Sciatic nerve (tissue), 2 donors: ENCODE measurements around the gene YPEL3. TPM values are rescaled to one million over a fixed set of nuclear protein-coding genes. Genes with fewer than 3 reads are reported as not detected.
A peak's percentile ranks its signal among the peaks of the same experiment; 100 is the strongest.

Experiments used
- ATAC-seq: fragments of 200-7000 bp; cut with Tn5 transposase; one replicate; pipeline ENCODE4 v1.9.1; 2020; ENCODE audit warnings: mild to moderate bottlenecking, moderate library complexity
- DNase-seq: peaks from one replicate; pipeline ENCODE4 v3.0.0-alpha.2; 2020; ENCODE audit warnings: low spot score
- intact Hi-C: fragments of 100-400 bp; cut with DNase I; formaldehyde crosslinking; loops from one replicate; pipeline ENCODE4 v1.14.2; 2022
- total RNA-seq: library from RNA; stranded (reverse); fragmentation: NEBNext Ultra II Directional; extraction: Animal tissue kit (Norgen Biotek cat#: 25700); gene quantifications from one replicate; pipeline ENCODE4 v1.2.1, GENCODE V29; 2021
- donor health status: DM: no; HTN: no; CAD: no.
- donor health status: DM: no; HTN: no; CAD: no.

YPEL3 gene
- total RNA-seq, 1 donor from 2014 or later = 96.4 TPM

DNA sequence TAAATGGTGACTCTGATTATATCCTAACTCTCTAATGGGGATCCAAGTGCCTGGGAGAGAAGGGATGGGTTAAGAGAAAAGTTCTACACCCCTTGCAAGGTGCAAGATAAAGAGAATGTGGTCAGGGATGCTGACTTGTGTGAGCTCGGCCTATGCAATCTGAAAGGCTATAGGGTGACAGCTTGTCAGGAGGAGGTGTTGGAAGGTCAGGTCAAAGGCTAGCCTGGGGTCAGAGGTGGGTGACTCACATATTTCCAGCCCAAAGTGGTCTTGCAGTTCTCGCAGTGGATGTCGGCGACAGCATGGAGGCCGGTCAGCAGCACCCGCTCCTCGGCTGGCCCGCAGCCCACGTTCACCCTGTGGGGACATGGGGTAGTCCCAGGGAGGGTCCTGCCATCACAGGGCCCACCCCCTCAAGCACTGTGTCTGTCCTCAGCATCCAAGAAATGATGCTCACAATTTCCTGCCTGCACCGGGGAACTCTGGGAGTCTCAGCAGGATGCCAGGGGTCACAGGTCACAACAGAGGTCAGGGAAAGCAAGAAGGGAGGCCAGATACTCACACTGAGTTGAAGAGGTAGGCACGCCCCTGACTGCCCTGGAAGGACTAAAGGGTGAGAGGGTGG lies 1.4 kb downstream of the YPEL3 start:
- no peak for DNase-seq
- intact Hi-C loops = loop anchor here (10.0 kb wide), 1 partner anchor 310 kb away; the partner anchor contains the start of gene ZNF771

DNA sequence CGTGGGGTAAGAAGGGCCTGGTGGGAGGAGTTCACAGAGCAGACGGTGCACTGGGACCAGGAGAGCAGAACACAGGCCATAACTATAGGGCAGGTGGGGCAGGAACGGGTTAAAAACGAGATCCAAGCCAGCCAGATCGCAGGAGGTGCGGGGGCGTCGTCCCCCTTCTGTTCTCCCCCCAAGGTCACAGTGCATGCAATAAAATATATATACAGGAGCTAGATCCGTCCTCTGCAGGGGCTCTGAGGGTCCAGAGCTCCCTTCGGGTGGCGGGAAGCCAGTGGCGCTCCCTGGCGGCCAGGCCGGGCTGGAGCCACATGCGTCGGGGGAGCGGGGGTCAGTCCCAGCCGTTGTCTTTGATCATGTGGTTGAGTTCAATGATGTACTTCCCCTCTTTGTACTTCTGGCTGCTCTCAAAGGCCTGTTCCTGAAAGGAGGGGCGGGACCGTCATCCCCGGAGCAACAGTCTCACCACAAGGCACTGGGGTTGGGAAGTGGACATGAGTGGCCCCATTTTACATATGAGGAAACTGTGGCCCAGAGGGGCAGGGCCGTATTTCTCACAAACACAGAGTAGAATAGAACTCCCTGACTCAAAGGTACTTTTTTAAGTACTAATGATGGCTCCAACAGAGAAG lies 3.5 kb downstream of the YPEL3 start:
- DNase-seq (peak; percentile 81), ATAC-seq (peak; percentile 74)
- intact Hi-C loops = loop anchor here (10.0 kb wide), 1 partner anchor 312 kb away; the partner anchor contains the start of gene ZNF771

More for the DNA sequence above, 1.4 kb downstream of the YPEL3 start:
- ATAC-seq = no peak

DNA sequence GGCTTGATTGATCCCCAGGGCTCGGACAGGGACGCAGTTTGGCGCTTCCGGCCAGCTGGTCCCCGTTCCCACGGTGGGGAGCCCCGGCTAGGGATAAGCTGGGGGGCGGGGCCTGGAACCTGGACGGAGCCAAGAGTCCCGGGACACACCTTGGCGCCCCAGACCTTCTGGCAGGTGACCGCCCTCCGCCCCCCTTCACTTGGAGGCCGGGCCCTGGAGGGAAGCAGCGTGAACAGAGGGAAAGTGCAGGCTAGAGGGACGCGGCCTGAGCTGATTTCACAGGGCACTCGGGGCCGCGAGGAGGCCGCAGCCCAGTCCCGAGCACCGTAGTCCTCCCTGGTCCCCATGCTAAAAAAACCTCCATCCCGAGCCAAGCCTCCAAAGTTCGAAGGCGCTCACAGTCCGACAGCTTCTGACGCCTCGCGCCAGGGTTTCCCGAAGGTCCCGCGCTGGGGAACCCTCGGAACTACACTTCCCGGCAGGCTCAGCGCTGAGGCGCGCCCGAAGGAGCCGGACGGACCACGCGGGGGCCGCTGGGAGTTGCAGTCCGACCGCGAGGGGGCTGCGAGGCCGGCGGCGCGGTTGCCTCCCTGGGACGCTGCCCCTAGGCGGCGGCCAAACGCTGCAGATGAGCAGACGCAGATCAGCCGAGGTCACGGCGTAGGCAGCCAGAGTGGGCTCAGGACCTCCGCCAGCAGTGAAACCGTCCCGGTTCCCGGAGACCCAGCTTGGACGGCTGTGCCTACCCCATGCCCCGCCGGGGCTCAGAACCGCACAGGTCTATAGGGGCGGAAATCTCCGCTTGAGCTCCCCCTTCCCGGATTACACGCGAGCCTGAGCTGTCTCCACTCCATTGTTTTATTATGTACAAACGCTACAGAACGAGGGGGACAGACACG lies 4.3 kb downstream of the YPEL3 start, which contains the start of gene TBX6:
TSS of gene TBX6 (minus strand) at position 451 of the 899 bp plus-strand sequence. CDS start 731 bp downstream, outside the sequence.
- ATAC-seq = peak; percentile 93
- intact Hi-C loops = loop anchor here (10.0 kb wide), 1 partner anchor 313 kb away; the partner anchor contains the start of gene ZNF771
- DNase-seq = peak; percentile 94

DNA sequence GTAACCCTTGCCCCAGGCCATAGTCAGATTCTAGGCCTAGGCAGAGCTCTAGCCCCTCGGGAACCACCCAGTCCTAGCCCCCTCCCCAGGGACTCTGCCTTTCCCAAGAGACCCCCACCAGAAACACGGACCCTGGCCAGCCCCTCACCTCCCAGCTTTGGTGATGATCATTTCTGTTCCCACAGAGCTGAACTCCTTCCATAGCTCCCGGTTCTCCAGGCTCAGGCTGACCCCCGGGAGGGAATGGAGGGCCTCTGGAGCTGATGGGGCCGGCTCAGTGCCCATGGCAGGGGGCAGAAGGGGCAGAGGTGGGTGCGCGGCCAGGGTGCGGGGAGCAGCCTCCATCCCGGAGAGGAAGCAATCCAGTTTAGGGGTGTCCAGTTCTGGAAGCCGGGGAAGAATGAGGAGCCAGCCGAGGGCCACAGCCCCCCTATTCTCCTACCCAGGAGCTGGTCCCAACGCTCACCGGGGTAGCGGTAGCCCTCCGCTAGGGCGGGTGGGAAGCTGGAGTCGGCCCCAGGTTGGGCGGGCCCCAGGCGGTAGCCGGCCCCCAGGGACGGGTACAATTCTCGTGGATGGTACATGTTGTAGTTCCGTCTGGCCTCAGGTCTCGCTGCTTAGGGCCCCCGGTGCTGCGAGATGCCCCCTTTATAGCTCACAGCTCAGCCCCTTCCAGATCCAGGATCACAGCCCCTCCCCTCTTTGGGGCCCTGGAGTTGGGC lies 5.2 kb downstream of the YPEL3 start:
- no peak for ATAC-seq
- no peak for DNase-seq

DNA sequence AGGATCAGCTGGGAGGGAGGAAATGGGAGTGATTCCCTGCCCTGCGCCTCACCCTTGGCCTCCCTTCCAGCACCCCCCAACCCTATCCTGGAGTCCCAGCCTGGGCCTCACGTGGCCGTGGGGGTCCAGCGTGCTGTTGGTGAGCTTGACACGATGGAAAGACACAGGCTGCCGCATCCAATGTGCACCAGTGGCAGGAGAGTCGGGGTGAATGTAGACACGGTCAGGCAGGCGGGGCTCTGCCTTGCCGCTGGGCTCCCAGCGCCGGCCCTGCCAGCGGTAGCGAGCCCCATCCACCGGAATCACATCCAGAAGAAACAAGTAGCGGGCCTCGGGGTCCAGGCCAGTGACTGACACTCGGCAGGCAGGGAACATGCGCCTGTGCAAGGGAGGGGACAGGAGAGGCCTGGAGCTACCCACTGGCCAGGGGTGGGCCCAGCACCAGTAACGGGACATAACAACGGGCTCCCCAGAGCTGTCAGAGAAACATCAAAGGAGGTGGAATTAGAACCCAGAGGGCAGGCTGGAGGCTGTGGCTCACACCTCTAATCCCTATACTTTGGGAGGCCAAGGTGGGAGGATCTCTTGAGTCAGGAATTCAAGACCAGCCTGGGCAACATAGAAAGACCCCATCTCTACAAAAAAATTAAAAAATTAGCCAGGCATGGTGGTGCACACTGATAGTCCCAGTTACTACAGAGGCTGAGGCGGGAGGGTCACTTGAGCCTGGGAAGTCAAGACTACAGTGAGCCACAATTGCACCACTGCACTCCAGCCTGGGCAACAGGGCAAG lies 7.0 kb downstream of the YPEL3 start:
- DNase-seq (no peak), ATAC-seq (no peak)
- intact Hi-C loops = no loop called here

More for the DNA sequence above, 5.2 kb downstream of the YPEL3 start:
- intact Hi-C loops = loop anchor here (10.0 kb wide), 1 partner anchor 314 kb away; the partner anchor contains the start of gene ZNF771

DNA sequence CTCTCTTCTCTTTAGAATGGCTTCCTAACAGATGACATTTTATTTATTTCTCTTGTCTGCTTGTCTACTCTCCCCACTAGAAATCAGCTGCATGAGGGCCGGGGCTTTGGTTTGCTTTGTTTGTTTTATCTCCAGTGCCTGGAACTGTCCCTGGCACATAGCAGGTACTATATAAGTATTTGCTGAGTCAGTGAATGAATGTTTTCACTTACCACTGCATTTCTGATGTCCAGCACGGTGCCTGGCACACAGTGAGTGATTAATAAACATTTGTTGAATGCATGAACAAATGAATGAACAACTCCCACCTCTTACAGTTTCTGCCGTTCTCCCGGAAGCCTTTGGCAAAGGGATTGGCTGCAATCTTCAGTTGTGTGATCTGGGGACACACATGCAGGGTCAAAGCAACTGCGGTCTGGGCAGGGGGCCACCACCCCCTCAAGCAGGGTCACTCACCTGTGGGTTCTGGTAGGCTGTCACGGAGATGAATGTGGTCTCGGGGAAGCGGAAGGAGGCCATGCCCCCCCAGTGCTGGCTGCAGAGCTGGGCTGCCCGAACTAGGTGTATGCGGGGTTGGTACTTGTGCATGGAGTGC lies 7.7 kb downstream of the YPEL3 start:
- DNase-seq (no peak), ATAC-seq (no peak)
- intact Hi-C loops = no loop called here

DNA sequence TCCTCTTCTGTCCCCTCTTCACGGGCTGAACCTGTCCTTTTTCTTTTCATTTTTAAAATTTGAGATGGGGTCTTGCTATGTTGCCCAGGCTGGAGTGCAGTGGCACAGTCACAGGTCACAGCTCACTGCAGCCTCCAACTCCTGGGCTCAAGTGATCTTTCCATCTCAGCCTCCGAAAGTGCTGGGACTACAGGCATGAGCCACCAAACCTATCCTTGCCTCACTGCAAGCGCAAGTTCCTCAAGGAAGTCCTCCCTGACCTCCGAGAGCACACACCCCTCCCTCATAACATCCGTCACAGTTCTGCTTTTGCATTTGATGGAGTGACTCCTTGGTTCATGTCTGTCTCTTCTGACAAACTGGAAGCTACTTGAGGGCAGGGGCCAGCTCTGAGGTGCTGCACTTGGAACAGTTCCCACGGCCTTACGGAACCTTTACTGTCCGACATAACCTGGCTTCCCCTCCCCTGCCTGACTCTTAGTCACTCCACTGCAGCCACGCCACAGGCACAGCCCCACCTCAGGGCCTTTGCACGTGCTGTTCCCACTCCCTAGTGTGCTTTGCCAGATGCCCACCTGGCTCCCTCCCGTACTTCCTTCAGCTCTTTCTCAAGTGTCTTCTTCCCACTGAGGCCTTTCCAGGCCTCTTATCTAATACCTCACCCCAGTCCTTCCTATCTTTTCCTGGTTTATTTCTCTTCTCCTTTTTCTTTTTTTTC lies 8.7 kb downstream of the YPEL3 start:
- intact Hi-C loops = no loop called here
- ATAC-seq = no peak
- no peak for DNase-seq

DNA sequence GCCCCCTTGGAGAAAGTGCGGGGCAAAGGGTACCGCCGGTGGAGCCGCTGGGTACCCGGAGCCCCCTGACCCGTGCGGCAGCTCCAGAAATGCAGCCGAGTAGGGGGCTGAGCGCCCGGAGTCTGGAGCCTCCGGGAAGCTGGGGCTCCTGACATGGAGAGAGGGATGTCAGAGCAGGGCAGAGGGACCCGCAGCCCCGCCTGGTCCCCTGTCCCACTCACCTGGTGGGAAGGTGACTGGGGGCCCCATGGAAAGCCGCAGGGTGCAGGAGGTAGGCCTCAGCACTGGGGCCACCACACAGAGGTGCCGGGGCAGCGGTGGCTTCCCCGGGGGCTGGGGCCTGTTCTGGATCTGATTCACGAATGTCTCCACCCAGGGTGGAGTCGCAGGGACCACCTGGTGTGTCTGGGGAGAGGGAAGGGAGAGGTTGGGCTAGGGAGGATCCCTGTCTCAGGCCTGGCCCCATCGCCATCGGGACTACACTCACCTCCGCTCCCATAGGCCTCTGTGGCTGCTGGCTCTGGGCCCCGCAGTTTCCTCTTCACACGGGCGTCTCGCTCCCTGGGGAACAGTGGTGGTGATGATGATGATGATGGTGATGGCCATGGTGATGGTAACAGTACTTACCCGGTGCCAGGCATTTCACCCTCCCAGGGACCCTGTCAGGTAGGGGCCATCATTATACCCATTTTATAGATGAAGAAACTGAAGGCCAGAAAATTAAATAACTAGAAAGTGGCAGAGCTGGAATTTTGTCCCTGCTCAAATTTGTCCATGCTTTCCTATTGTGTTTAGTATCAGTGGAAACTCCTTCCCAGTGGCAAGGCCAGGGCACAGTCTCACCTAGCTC lies 9.5 kb downstream of the YPEL3 start:
- intact Hi-C loops = no loop called here
- DNase-seq (no peak), ATAC-seq (no peak)

DNA sequence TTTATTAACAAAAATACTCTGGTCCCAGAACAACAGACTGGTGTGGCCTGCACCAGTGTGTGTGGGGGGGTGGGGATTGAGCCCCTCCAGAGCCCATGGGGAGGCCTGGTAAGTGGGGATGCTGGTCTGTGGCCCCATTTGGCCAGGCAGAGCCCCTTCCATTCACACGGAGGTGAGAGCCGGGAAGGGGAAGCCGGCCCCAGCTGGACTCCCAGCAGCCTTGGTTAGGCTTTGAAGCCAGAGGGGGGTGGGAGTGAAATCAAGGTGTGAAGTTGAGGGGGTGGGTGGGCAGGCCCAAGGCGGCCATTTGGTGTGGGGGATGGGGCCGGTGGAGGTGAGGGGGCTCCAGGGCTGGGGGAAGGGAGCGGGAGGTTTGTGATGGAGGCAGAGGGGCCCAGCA lies 10.2 kb downstream of the YPEL3 start:
- no peak for DNase-seq
- intact Hi-C loops = no loop called here
- no peak for ATAC-seq

DNA sequence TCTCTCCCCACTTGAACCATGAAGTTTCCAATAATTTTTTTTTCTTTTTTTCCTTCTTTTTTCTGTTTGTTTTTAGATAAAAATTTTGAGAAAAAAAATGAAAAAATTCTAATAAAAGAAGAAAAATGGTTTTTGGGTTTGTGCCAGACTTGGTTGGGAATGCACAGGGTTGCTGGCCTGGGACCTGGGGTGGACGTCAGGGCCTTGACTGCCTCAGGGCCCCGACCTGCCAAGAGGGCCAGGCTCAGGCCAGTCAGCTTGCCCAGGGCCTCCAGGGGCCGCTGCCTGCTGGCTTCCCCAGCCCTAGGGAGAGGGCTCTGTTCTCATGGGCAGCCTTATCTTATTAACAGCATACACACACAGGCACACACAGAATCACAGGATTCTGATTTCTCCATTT lies 10.8 kb downstream of the YPEL3 start:
- intact Hi-C loops = no loop called here
- ATAC-seq (peak; percentile 51), DNase-seq (no peak)

DNA sequence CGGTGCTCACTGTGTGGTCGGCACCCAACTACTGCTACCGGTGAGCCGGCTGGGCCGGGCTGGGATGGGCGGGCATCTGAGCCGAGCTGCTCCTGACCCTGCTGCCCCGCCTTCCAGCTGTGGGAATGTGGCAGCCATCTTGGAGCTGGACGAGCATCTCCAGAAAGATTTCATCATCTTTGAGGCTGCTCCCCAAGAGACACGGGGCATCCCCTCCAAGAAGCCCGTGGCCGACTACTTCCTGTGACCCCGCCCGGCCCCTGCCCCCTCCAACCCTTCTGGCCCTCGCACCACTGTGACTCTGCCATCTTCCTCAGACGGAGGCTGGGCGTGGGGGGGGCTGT lies 11.2 kb downstream of the YPEL3 start:
- intact Hi-C loops = no loop called here
- DNase-seq (peak; percentile 75), ATAC-seq (peak; percentile 90)

DNA sequence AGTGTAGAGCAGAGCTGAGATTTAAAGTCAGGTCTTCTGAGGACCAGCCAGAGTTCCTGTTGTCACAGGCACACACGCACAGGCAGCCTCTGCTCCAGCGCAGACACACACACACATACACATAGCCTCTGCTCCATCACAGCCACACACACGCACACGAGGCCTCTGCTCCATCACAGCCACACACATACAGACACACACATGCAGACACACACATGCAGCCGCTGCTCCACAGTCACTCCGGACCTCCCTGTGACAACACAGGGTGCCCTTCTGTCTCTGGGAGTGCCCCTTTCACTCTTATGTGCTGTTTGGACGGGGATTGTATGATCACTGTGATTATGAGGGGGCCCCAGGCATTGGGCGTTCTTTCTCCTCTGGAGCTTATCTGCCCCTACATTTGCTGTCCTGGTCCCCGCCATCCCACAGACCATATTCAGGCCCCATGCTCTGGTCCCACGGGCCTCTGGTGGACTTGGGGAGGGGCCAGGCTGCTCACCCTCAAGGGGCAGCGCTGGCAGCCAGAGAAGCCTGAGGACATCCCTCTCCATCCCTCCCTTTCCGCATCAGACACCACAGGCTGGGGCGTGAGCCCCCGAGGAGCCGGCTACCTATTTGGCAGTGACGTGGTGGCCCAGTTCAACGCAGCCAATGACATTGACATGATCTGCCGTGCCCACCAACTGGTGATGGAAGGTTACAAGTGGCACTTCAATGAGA lies 11.8 kb downstream of the YPEL3 start:
- intact Hi-C loops = no loop called here
- DNase-seq = no peak
- ATAC-seq = peak; percentile 3

DNA sequence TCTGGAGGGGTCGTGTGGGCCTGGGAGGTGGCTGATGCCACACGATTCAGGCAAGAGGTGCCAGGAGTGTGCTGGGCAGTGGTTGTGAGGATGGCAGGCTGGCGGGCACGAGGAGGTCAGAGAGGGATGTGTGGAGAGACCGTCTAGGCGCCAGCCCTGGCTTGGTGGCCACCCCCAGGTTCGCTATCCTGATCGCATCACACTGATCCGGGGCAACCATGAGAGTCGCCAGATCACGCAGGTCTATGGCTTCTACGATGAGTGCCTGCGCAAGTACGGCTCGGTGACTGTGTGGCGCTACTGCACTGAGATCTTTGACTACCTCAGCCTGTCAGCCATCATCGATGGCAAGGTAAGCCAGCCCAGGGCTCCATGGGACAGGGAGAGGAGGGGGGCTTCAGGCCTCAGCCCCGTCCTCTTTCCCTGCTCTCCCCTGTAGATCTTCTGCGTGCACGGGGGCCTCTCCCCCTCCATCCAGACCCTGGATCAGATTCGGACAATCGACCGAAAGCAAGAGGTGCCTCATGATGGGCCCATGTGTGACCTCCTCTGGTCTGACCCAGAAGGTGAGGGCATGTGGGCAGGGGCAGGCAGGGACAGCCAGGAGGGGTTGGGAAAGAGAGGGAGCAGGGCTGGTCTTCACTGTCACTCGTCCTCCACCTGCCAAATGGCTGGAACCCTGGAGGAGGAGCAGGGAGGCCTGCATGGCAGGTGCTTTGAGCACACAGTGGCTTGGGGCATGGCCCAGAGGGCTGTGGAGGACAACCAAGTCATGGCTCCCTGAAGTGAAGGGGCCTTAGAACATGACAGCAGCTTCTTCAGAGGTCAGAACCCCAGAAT lies 12.6 kb downstream of the YPEL3 start:
- ATAC-seq (no peak), DNase-seq (no peak)
- intact Hi-C loops = no loop called here

DNA sequence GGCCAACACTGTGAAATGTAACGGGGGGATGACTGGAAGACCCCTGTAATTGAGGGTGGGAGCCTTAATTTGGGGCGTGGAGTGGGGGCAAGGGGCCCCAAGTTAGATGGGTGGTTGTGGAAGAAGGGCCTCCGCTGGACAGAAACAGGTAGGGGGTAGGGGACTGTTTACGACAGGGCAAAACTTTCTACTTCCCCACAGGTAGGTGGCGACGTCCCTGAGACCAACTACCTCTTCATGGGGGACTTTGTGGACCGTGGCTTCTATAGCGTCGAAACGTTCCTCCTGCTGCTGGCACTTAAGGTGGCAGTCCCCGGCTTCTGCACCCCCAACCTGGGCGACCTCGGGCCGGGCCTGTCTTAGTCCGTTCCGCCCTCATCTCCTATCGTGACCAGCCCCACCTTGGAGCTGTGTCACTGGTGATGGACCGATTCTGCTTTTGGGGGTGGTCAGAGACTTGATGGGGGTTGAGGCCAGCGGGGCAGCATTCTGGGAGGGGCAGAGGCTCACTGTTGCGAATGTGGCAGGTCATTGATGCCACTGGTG lies 13.4 kb downstream of the YPEL3 start:
- ATAC-seq (no peak), DNase-seq (no peak)
- intact Hi-C loops = no loop called here

DNA sequence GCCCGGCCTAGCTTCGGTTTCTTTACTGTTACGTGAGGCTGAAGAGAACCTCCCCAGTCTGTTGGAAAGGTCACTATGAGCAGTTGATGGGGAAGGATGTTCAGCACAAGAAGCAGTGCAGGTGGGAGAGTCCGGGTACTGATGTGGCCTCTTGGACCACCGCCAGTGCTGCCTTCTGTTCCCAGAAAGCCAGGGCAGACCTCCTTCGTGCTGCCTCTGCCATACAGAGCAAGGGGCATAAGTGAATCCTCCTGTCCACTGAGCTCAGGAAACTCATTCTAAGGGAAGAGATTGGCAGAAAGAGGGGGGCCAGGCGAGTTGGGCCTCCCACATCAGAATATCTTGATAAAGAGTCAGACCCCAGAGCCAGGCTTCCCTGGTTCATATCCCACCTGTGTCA lies 16.5 kb downstream of the YPEL3 start:
- ATAC-seq (no peak), DNase-seq (no peak)
- intact Hi-C loops = no loop called here
